ENCODE data around the gene MACO1.
"Not testable (repeated sequence)": the region's sequence is repeated elsewhere in the genome, so short reads cannot be mapped to it uniquely, and the experiment has no call there.

MACO1 gene

DNA sequence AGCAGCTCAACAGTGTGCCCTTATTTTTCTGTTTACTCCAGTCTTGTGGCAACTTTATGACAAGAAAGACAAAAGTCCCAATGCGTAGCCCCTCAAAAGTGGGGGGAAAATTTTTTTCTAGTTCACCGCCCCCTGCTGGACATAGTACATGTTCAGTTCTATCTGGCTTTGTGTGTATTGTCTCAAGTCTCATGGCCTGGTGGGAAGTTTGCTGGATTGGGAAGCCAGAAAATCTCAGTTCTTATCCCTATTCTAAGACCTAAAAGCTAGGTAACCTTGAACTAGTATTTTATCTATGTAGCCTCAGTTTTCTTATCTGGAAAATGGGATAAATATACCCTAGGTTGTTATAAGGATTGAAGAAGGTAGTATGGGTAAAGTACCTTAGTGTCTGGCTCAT, 56.9 kb downstream of the MACO1 start:
- DNase-seq (ENCODE audit: low read depth), result no peak

- DNase-seq (ENCODE audit: low read depth), result no peak
These were observed 61.6 kb downstream of the MACO1 start for GRCh38 chr1:25492323-25492722.

DNA sequence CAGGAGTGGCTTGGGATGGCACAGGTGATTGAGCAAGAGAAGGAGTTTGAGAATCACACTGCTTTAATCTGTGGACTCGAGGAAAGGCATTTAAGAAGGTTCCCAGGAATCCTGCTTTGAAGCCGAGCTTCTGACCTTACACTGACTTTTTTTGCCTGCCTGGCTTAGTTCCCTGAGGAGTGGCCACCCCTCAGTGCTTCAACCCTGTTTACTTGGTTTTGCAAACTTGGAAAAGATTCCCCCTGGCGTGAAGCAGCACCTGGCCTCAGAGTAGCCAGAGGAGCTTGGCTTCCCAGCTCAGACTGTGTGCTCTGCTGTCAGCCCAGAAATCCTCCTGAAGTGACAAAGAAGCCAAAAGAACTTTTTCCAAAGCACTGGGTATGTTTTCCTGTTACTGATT, 64.3 kb downstream of the MACO1 start:
- no peak for DNase-seq (ENCODE audit: low read depth)

DNA sequence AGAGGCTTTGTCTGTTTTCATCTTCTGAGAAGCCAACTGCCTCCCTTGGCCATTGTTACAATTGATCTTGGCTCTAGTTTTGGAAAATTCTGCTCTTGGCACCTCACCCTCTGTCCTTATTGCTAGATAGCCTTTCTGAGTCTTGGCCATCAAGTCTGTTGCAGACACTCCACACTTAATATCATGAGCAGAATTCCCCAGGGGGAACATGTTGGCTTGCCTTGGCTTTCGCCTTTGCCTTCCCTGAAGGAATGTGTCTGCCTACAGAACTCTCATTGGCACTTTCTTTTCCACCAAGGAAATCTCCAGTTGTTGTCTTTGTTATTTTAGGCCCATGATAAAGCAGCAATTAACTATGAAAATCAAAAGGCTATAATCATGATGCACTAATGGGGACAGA, 70.0 kb downstream of the MACO1 start:
- DNase-seq (ENCODE audit: low read depth), result no peak

DNA sequence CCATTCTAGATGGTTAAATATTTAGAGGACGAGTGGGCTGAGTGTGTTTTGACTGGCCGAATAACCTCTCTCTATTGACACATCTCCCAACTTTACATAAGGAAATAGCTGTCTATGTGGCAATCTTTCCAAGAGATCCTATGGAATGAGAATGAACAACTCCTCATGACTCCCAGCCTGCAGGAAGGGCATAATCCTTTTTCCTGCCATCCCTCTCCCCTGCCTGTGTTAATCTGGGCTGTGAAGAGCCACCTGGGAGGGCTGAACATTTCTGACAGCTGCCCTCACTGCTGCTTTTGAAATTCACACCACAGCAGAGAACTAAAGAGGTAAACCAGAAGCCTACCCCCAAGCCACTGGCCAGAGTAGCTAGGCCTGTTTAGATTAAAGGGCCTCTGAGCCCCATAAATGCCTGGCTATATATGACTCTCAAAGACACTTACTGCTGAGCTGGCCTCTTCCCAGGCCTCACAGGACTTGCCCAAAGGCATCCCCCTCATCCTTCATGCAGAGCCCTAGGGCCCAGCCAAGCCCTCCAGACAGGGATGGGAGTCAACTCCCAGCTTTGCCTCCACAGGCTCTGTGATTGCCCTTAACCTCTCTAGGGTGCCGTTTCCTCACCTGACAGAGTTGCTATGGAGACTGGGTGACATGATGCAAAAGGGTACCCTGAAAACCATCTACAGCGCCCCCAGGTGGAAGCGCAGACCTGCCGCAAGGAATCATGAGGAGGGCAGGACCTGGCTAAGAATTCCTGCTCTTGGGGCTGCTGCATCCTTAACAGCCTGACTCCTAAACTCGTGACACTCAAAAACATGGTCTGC, 70.8 kb downstream of the MACO1 start:
- DNase-seq (ENCODE audit: low read depth), result no peak

DNA sequence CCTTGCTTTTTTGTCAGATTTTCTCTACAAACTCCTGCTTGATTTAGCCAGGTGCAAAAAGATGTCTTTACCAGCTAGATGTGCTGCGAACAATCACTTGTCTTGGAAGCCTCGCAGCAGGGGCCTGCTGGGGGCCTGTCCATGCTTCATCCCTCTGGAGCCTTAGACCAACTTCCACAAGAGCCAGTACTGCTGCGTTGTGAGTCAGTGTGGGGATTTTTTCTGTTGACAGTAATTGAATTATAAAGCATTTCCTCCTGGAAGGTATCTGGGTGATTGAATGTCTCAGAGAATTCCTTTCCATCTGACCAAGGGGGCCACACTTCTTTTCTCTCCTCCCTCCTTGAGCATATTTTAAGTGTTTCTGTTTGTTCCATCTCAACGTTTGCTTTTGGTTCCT, 72.3 kb downstream of the MACO1 start:
- no peak for DNase-seq (ENCODE audit: low read depth)

- no peak for DNase-seq (ENCODE audit: low read depth)
These were observed 73.1 kb downstream of the MACO1 start for GRCh38 chr1:25503551-25504426.

GRCh38 chr1:25504706-25505595, 74.3 kb downstream of the MACO1 start:
- DNase-seq (ENCODE audit: low read depth), result no peak

GRCh38 chr1:25505656-25506385, 75.1 kb downstream of the MACO1 start:
- DNase-seq (ENCODE audit: low read depth), result no peak

DNA sequence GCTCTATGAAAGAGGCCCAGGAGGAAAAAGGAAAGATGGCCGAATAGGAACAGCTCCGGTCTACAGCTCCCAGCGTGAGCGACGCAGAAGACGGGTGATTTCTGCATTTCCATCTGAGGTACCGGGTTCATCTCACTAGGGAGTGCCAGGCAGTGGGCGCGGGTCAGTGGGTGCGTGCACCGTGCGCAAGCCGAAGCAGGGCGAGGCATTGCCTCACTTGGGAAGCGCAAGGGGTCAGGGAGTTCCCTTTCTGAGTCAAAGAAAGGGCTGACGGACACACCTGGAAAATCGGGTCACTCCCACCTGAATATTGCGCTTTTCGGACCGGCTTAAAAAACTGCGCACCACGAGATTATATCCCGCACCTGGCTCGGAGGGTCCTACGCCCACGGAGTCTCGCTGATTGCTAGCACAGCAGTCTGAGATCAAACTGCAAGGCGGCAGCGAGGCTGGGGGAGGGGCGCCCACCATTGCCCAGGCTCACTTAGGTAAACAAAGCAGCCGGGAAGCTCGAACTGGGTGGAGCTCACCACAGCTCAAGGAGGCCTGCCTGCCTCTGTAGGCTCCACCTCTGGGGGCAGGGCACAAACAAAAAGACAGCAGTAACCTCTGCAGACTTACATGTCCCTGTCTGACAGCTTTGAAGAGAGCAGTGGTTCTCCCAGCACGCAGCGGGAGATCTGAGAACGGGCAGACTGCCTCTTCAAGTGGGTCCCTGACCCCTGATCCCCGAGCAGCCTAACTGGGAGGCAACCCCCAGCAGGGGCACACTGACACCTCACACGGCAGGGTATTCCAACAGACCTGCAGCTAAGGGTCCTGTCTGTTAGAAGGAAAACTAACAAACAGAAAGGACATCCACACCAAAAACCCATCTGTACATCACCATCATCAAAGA, 76.1 kb downstream of the MACO1 start:
- DNase-seq (ENCODE audit: low read depth), result not testable (repeated sequence)

DNA sequence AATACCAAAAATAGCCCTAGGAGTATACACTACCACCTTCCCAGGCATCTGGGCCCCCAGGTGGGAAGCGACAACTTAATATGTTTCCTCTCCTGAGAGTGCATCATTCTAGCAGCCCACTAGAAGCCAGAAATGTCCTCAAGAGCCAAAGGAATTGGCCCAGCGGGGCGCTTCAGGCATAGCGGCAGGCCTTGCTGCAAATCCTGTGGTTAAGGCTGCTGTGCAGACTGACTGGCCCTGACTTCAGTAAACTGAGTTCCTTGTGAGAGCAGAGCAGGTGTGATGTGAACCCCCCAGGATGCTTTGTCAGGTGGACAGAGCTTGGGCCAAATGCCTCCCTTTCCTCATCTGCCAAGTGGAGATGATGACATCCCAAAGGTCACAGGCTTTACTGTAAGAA, 83.0 kb downstream of the MACO1 start:
- DNase-seq (ENCODE audit: low read depth), result no peak

- no peak for DNase-seq (ENCODE audit: low read depth)
These were observed 84.3 kb downstream of the MACO1 start for GRCh38 chr1:25515033-25515432.

GRCh38 chr1:25516686-25517085, 86.0 kb downstream of the MACO1 start:
- DNase-seq (ENCODE audit: low read depth), result no peak

GRCh38 chr1:25517476-25518394, 87.0 kb downstream of the MACO1 start:
- no peak for DNase-seq (ENCODE audit: low read depth)

- DNase-seq (ENCODE audit: low read depth), result no peak
These were observed 88.9 kb downstream of the MACO1 start for GRCh38 chr1:25519624-25520023.

DNA sequence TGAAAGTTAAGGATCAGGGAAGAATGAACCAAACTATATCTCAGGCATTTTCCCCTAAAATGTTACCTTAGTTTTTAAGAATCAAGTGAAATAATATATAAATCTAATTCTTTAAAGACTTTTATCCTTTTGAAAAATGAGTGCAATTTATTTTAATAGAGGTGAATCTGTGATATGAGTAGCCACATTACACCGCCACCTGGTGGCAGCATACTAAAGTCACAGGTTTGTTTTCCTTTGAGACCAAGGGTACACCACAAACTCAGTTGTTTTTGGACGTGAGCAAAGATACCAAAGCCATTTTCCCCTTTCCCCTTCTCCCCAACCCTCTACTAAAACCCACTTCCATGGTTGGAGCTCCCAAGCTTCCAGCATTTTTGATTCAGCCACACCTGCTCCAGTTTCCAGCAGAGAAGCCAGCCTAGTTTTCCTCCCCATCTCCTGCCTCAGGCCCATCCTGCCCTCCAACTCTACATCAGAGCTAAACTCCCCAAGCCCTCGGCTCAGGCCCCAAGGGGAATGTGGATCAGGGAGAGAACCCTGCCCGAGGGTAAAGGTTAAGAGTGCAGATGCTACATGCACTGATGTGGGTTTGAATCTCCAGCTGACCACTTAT, 89.9 kb downstream of the MACO1 start:
- DNase-seq (ENCODE audit: low read depth), result no peak

DNA sequence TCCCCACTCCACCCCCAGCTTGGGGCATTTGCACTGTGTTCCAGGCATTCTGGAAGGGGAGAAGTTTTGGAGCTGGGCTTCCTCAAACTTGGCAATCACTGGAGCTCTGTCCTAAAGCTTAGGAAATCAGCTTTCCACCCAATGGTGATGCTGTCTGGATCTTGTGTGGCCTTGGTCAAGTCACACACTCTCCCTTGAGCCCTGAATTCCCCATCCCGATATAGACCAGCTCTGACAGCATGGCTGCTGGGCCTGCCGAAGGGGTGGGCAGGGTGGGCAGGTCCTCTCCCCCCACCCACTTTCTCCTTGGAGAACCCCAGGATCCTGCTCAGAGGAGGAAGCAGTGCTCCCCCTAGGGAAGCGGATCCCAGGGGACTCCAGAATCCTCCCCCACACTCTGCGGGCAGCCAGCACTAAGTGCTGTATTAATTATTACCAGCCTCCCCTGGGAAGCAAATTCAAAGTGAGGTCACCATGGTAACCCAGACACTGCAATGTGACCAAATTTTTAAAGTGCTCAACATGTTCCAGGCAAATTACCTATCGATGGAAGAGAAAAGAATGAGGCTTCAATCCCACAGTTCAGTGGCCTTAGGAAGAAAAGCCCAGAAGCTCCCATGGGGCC, 91.4 kb downstream of the MACO1 start:
- DNase-seq (ENCODE audit: low read depth), result no peak

- DNase-seq (ENCODE audit: low read depth), result no peak
These were observed 92.8 kb downstream of the MACO1 start for GRCh38 chr1:25523542-25523941.

All from CMK (cell line).